Measurements from ENCODE around the gene GIMAP5. TPM values are rescaled to one million over a fixed set of nuclear protein-coding genes. Genes with fewer than 3 reads are reported as not detected.
A peak's percentile ranks its signal among the peaks of the same experiment; 100 is the strongest.

The GIMAP5 gene
- 1 to 10 TPM; 2.9 to 9.8 (median 8.0) TPM for total RNA-seq
- long read RNA-seq, partial matches to known transcripts, result 0 of 4 reads
- long read RNA-seq, other reads (novel, unspliced or antisense), result 2 of 4 reads

GRCh38 chr7:150737265-150738055 is at the start of gene GIMAP5:
GIMAP5 (plus strand) TSS chr7:150737418; CDS start chr7:150740885, 3,467 bp downstream.
- peak within 1 kb of the TSS; percentile 37 to 48 (median 42) for H3K4me3 ChIP-seq
- DNase-seq (no peak), ATAC-seq (peak; percentile 44 to 65 (median 55))
- no peaks in the 10 kb centered on the region for H3K27me3 ChIP-seq
- intact Hi-C loops (cut with DNase I), result no loop called here
- TF ChIP-seq CTCF (IDR thresholded peaks at IDR 0.05), result no peak
- peak; percentile 42 for TF ChIP-seq POLR2A (IDR thresholded peaks at IDR 0.05)
- H3K9me3 ChIP-seq, result no peaks in the 10 kb centered on the region
- 49% methylated on average over 5 of the region's 14 CpGs for WGBS (ENCODE audit: insufficient coverage, low coverage, low lambda C conversion rate, missing lambda C conversion rate)
- peak within 1 kb of the TSS; percentile 30 to 85 (median 63) for H3K27ac ChIP-seq
- H3K36me3 ChIP-seq, result no peaks in the 10 kb centered on the region
- peaks cover 0 to 18% (median 3%) of the 10 kb centered on the region in 4 donors for H3K4me1 ChIP-seq

- Histone ChIP-seq H3K27me3 (no peaks in the 10 kb centered on the region), H3K4me1 (peaks cover 0 to 7% (median 3%) of the 10 kb centered on the region in 4 donors), H3K4me3 (no peak overlapping the region), H3K27ac (no peak overlapping the region), H3K9me3 (no peaks in the 10 kb centered on the region), H3K36me3 (peaks cover 0 to 7% (median 0%) of the 10 kb centered on the region in 4 donors)
- intact Hi-C loops (cut with DNase I), result no loop called here
- ATAC-seq, result no peak
- TF ChIP-seq CTCF (IDR thresholded peaks at IDR 0.05) (no peak), POLR2A (IDR thresholded peaks at IDR 0.05) (no peak)
- no peak for DNase-seq
- WGBS (ENCODE audit: insufficient coverage, low coverage, low lambda C conversion rate, missing lambda C conversion rate), result 67% methylated on average over 1 of the region's 6 CpGs
Observed at GRCh38 chr7:150688630-150689029, 48.6 kb upstream of the GIMAP5 start.

GRCh38 chr7:150695654-150696053 is 41.6 kb upstream of the GIMAP5 start:
- Histone ChIP-seq H3K9me3 (no peaks in the 10 kb centered on the region), H3K4me3 (no peak overlapping the region), H3K27ac (no peak overlapping the region), H3K27me3 (no peaks in the 10 kb centered on the region), H3K4me1 (no peaks in the 10 kb centered on the region), H3K36me3 (no peaks in the 10 kb centered on the region)
- ATAC-seq, result no peak
- 67% methylated on average over 2 of the region's 2 CpGs for WGBS (ENCODE audit: insufficient coverage, low coverage, low lambda C conversion rate, missing lambda C conversion rate)
- intact Hi-C loops (cut with DNase I), result no loop called here
- DNase-seq, result no peak
- TF ChIP-seq CTCF (IDR thresholded peaks at IDR 0.05) (no peak), POLR2A (IDR thresholded peaks at IDR 0.05) (no peak)

DNA sequence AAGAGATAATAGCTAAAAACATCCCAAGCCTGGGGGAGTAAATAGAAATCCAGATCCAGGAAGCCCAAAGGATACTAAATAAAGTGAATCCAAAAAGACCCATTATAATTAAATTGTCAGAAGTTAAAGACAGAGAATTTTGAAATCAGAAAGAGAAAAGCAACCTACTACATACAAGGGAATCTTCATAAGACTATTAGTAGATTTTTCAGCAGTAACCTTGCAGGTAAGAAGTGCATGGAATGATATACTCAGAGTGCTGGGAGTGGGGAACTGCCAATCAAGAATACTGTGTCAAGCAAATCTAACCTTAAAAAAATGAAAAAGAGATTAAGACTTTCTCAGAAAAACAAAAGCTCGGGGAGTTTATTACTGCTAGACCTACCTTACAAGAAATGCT is 34.0 kb upstream of the GIMAP5 start:
- 78% methylated on average over 1 of the region's 1 CpG for WGBS (ENCODE audit: insufficient coverage, low coverage, low lambda C conversion rate, missing lambda C conversion rate)

More for the DNA sequence above, 34.0 kb upstream of the GIMAP5 start:
- H3K4me3 ChIP-seq, result no peak overlapping the region
- ATAC-seq, result no peak
- no peaks in the 10 kb centered on the region for H3K36me3 ChIP-seq
- H3K27ac ChIP-seq, result no peak overlapping the region
- intact Hi-C loops (cut with DNase I), result no loop called here
- TF ChIP-seq POLR2A (IDR thresholded peaks at IDR 0.05), result no peak
- TF ChIP-seq CTCF (IDR thresholded peaks at IDR 0.05), result no peak
- H3K9me3 ChIP-seq, result peaks cover 0 to 16% (median 0%) of the 10 kb centered on the region in 4 donors
- DNase-seq, result no peak
- no peaks in the 10 kb centered on the region for H3K4me1 ChIP-seq
- no peaks in the 10 kb centered on the region for H3K27me3 ChIP-seq

All from right lobe of liver (tissue), 6 donors.